Left renal pelvis (tissue), 4 donors: Measurements from ENCODE around the gene SRI. TPM values are rescaled to one million over a fixed set of nuclear protein-coding genes. Genes with fewer than 3 reads are reported as not detected.
"Not testable (repeated sequence)": the region's sequence is repeated elsewhere in the genome, so short reads cannot be mapped to it uniquely, and the experiment has no call there.

Experiments used
- DNase-seq, 4 donors: peaks; one replicate each; pipeline ENCODE4 v3.0.0-alpha.2; 2013; ENCODE audit warnings: low read depth in 4 of 4, low spot score in 3 of 4
- polyA plus RNA-seq, 4 donors: library from polyadenylated mRNA; unstranded; fragments of 120-200 nt; gene quantifications; one replicate each; pipeline ENCODE4 v1.2.1, GENCODE V29; 2013; ENCODE audit not compliant: insufficient read length in 4 of 4

SRI gene
- polyA plus RNA-seq: 100 to 1,000 TPM; 107 to 181 (median 148) TPM

DNA sequence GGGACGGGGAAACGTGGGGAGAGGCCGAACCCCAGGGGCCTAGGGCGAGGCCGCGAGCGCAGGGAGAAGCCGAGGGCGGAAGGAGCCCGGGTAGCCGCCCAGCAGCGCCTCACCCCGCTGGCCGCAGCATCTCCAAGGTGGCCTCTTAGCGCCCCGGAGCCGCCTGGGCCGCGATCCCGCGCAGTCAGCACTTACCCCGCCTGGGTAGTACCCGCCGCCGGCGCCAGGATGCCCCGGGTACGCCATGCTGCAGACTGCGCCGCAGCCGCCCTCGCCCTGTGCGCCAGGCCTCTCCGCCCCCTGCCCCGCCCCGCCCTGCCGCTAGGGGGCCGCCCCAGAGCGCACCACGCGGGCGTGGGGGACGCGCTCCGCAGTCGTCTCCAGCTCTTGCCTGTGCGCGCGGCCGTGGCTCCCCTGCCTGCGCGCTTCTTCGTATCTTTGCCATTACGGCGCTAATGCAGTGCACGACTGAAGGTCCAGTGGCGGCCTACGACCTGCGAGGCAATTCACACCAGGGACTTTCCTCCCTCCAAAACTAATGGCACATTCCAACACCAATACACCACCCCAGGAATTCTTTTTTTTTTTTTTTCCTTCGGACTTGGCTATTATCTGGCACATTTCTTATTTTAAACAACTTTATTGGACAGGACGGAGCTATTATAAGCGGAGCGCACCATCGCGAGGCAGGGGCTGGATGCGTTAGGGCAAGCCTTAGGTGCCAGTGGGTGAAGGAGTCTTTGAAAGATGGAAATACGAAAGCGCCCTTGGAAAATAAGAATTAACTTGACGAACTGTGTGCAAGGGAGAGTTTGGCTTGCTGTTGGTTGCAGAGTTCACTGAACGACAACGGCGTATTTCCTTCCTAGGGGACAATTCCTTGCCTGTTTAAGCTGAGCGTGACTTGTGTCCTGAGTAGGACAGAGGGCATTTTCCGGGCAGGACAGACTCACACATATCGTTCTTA lies at the start of gene SRI:
Gene SRI (minus strand): TSS at position 258 of the 967 bp plus-strand sequence. CDS start 12 bp downstream, at position 246.
- DNase-seq: peak; percentile 66 to 86 (median 68)

- DNase-seq: no peak
Measured at GRCh38 chr7:88269586-88269985, 49.7 kb upstream of the SRI start.

GRCh38 chr7:88268858-88269257 lies 49.0 kb upstream of the SRI start:
- DNase-seq: no peak

GRCh38 chr7:88268051-88268450 lies 48.2 kb upstream of the SRI start:
- no peak for DNase-seq

DNA sequence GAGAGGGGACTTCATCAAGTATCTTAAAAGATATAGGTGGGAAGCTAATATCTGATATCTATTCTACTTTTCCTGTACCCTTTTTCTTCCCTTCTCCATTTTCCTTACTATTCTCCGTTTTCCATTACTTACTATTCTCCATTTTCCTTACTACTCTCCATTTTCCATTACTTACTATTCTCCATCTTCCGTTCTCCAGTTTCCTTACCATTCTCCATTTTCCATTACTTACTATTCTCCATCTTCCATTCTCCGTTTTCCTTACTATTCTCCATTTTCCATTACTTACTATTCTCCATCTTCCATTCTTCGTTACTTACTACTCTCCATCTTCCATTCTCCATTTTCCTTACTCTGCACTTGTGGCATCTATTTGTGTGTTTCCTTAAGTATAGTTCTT lies 47.6 kb upstream of the SRI start:
- DNase-seq: no peak

DNA sequence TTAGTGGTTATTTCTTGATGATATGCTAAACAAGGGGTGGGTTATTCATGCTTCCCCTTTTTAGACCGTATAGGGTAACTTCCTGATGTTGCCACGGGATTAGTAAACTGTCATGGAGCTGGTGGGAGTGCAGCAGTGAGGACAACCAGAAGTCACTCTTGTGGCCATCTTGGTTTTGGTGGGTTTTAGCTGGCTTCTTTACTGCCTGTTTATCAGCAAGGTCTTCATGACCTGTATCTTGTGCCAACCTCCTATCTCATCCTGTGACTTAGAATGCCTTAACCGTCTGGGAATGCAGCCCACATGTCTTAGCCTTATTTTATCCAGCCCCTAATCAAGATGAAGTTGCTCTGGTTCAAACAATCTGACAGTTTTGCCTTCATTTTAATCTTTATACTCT lies 45.1 kb upstream of the SRI start:
- DNase-seq: not testable (repeated sequence)

GRCh38 chr7:88262562-88262961 lies 42.7 kb upstream of the SRI start:
- DNase-seq: no peak

DNA sequence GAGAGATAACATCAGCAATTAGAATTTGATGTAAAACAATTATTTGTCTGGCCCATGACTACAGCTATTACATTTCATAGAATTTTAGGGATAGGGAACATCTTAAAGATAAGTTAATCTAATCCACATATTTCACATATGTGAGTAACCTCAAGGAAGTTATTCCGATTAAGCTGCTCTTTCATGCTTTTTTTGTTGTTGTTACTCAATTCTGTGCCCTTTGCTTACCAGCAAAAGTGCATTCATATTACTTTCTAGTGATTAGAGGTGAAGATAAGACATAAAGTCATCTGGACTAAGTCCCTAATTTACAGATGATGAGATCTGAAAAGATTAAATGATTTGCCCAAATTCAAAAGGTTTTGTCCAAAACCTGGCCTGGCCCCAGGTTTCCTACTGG lies 40.9 kb upstream of the SRI start:
- DNase-seq: no peak

GRCh38 chr7:88259656-88260380 lies 40.0 kb upstream of the SRI start:
- no peak for DNase-seq

DNA sequence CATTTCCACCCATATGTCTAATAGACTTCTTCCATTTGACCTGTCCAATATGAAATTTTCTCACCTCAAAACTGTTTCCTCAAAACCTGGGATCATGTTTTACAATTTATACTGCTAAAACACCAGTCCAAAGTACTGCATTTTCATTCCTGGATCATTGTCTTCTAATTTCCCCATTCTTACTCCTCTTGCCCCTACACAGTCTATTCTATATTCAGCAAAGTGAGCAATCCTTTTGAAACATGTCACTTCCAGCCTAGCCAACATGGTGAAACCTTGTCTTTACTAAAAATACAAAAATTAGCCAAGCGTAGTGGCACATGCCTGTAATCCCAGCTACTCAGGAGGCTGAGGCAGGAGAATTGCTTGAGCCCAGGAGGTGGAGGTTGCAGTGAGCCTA lies 38.5 kb upstream of the SRI start:
- DNase-seq: not testable (repeated sequence)

GRCh38 chr7:88256906-88257305 lies 37.1 kb upstream of the SRI start:
- no peak for DNase-seq

GRCh38 chr7:88254721-88255424 lies 35.0 kb upstream of the SRI start:
- no peak for DNase-seq

DNA sequence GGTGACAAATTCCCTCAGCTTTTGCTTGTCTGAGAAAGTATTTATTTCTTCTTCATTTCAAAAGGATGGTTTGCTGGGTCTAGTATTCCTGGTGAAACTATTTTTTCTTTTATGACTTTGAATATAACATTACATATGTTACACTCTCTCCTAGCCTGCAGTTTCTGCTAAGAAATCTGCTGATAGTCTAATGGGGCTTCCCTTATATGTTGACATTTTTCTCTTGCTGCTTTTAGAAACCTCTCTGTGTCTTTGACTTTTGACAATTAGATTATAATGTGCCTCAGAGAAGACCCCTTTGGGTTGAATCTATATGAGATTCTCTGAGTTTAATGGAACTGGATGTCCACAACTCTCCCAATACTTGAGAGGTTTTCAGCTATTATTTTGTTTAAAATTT lies 33.8 kb upstream of the SRI start:
- DNase-seq: no peak

GRCh38 chr7:88244258-88244657 lies 24.4 kb upstream of the SRI start:
- DNase-seq: no peak

DNA sequence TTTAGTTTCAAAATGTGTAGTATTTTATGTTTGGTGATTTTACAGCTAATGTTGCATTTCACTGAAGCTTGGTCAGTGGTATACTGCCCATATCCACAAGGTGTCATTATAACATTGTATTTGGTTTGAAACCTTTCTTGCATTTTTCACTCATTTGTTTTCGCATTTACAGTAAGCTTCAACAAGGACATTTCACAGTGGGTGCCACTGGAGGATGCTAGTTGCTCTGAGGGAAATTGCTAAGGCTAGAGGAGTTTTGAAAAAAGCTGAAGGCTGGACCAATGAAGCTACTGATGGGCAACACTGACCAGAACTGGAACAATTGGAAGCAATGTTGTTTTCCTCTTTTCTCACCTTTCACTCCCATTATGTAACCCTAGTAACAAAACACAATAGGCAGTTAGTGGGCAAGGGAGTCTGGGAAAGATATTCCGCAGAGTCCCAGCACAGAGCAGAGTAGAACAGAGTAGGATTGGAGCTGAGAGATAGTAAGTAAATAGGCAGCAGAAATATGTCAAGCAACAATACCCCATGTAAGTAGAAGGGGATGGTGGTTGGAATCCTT lies 23.6 kb upstream of the SRI start:
- peak in 1 of 4 donors; percentile 31 for DNase-seq

DNA sequence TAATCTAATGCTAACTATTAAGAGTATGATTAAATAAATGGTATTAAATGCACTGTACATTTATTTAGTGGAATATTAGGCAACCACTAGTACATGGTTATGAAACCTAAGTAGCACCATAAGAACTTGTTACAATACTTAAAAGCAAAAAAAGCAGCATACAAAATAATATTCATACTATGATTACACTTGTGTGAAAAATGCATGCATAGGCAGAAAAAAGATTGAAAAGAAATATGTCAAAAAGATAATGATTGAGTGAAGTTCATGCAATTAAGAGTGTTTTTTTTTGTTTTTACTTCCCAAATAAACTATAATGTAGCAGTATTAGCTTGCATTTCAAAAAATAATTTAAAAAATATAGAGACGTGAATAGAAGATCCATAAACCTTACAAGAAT lies 20.0 kb upstream of the SRI start:
- no peak for DNase-seq

- DNase-seq: no peak
Measured at GRCh38 chr7:88233828-88234227, 14.0 kb upstream of the SRI start.

DNA sequence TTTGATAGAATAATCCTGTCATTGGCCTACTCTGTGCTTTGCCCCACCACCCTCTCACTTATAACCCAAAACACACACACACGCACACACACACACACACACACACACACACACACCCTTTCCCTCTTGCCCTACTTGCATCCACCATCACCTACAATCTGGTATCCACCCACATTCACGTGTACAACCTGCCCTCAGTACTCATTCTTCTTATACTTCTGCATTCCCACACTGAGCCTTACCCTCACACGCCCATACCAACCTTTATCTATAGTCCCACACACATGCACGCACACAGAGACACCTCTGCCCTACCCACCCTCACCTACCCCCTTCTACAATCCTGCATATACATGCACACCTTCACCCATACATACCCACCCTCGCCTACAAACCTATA lies 10.8 kb upstream of the SRI start:
- no peak for DNase-seq

DNA sequence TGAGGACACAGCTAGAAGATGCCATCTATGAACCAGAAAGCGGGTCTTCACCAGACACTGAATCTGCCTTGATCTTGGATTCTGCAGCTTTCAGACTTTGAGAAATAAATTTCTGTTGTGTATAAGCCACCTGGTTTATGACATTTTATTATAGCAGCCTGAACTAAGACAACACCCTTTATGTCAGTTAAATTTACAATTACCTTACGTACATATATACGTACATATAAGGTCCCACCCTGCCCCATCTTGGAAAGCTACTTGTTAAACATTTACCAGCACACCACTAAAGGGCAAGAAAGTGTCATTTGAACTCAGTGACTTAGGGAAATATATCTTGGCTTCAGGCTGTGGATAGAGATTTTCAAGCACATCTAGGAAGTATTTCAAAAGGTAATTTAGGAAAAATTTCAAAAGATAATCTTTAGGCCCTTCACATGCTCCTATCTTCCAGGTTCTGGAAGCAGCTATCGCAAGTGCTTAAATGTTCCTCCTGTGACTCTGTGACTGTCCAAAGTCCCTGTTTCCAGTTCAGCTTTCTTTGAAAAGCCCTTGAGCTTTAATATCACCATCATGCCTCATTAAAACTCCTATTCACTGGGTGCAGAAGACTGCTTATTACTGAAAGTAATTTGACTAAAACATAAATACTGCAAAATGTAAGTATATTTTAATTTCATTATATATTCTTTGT lies 9.6 kb upstream of the SRI start:
- DNase-seq: no peak

GRCh38 chr7:88226886-88227516 lies 7.2 kb upstream of the SRI start:
- DNase-seq: peak in 1 of 4 donors; percentile 24
